Measurements from ENCODE around the gene VGLL4. TPM values are rescaled to one million over a fixed set of nuclear protein-coding genes. Genes with fewer than 3 reads are reported as not detected.

Gene VGLL4
- total RNA-seq, 1 experiment from 2014 or later: 46.1 TPM

GRCh38 chr3:11555211-11555782 is 88.4 kb downstream of the VGLL4 start:
- Mint-ChIP-seq H3K27ac (ENCODE audit: unreplicated experiment) (no peak overlapping the region), H3K36me3 (ENCODE audit: insufficient read depth, unreplicated experiment) (peaks cover 73% of the 10 kb centered on the region), H3K4me3 (ENCODE audit: unreplicated experiment) (no peak overlapping the region), H3K9me3 (ENCODE audit: unreplicated experiment) (no peaks in the 10 kb centered on the region), H3K27me3 (ENCODE audit: insufficient read depth, unreplicated experiment) (no peaks in the 10 kb centered on the region), H3K4me1 (ENCODE audit: low read depth, unreplicated experiment) (no peaks in the 10 kb centered on the region)
- Histone ChIP-seq H3K36me3 (ENCODE audit: control insufficient read depth, insufficient read depth, low read length) (peaks cover 1% of the 10 kb centered on the region; the same call in 1 of the 2 replicates), H3K4me3 (ENCODE audit: low read depth, low read length) (no peak overlapping the region), H3K27me3 (replicated peaks; ENCODE audit: control insufficient read depth, insufficient read depth, low read length) (no peaks in the 10 kb centered on the region), H3K9me3 (no peaks in the 10 kb centered on the region), H3K4me1 (no peaks in the 10 kb centered on the region)
- ChIA-PET POLR2A (no interaction called here), CTCF (no interaction called here)
- TF ChIP-seq CTCF (IDR thresholded peaks at IDR 0.05; ENCODE audit: insufficient read depth in 1 of 2, low read depth in 1 of 2, low read length in 1 of 2, severe bottlenecking in 1 of 2, unreplicated experiment in 1 of 2): no peak
- BruUV-seq (replicated peaks): no TSS peak
- intact Hi-C loops (cut with micrococcal nuclease; ENCODE audit: unreplicated experiment): no loop called here
- no peak for DNase-seq

GRCh38 chr3:11554666-11555065 is 89.0 kb downstream of the VGLL4 start:
- peaks cover 1% of the 10 kb centered on the region; the same call in 1 of the 2 replicates for H3K36me3 ChIP-seq (ENCODE audit: control insufficient read depth, insufficient read depth, low read length)
- no peak for DNase-seq
- Mint-ChIP-seq H3K9me3 (ENCODE audit: unreplicated experiment) (no peaks in the 10 kb centered on the region), H3K27ac (ENCODE audit: unreplicated experiment) (no peak overlapping the region), H3K4me1 (ENCODE audit: low read depth, unreplicated experiment) (no peaks in the 10 kb centered on the region), H3K27me3 (ENCODE audit: insufficient read depth, unreplicated experiment) (no peaks in the 10 kb centered on the region), H3K4me3 (ENCODE audit: unreplicated experiment) (no peak overlapping the region), H3K36me3 (ENCODE audit: insufficient read depth, unreplicated experiment) (peaks cover 71% of the 10 kb centered on the region)
- H3K4me1 ChIP-seq: no peaks in the 10 kb centered on the region
- H3K4me3 ChIP-seq (ENCODE audit: low read depth, low read length): no peak overlapping the region
- CTCF ChIA-PET: no interaction called here
- H3K9me3 ChIP-seq: no peaks in the 10 kb centered on the region
- H3K27me3 ChIP-seq (replicated peaks; ENCODE audit: control insufficient read depth, insufficient read depth, low read length): no peaks in the 10 kb centered on the region
- intact Hi-C loops (cut with micrococcal nuclease; ENCODE audit: unreplicated experiment): no loop called here
- no peak for TF ChIP-seq CTCF (IDR thresholded peaks at IDR 0.05; ENCODE audit: insufficient read depth in 1 of 2, low read depth in 1 of 2, low read length in 1 of 2, severe bottlenecking in 1 of 2, unreplicated experiment in 1 of 2)
- POLR2A ChIA-PET: no interaction called here
- no TSS peak for BruUV-seq (replicated peaks)

- Histone ChIP-seq H3K4me1 (no peaks in the 10 kb centered on the region), H3K9me3 (no peaks in the 10 kb centered on the region), H3K4me3 (ENCODE audit: low read depth, low read length) (no peak overlapping the region), H3K27me3 (replicated peaks; ENCODE audit: control insufficient read depth, insufficient read depth, low read length) (no peaks in the 10 kb centered on the region), H3K36me3 (ENCODE audit: control insufficient read depth, insufficient read depth, low read length) (peaks cover 1% of the 10 kb centered on the region; the same call in 1 of the 2 replicates)
- peaks cover 74% of the 10 kb centered on the region for H3K36me3 Mint-ChIP-seq (ENCODE audit: insufficient read depth, unreplicated experiment)
- no peak for TF ChIP-seq CTCF (IDR thresholded peaks at IDR 0.05; ENCODE audit: insufficient read depth in 1 of 2, low read depth in 1 of 2, low read length in 1 of 2, severe bottlenecking in 1 of 2, unreplicated experiment in 1 of 2)
- BruUV-seq (replicated peaks): no TSS peak
- H3K4me3 Mint-ChIP-seq (ENCODE audit: unreplicated experiment): no peak overlapping the region
- intact Hi-C loops (cut with micrococcal nuclease; ENCODE audit: unreplicated experiment): no loop called here
- H3K27me3 Mint-ChIP-seq (ENCODE audit: insufficient read depth, unreplicated experiment): no peaks in the 10 kb centered on the region
- no peaks in the 10 kb centered on the region for H3K4me1 Mint-ChIP-seq (ENCODE audit: low read depth, unreplicated experiment)
- POLR2A ChIA-PET: no interaction called here
- no peak for DNase-seq
- H3K27ac Mint-ChIP-seq (ENCODE audit: unreplicated experiment): no peak overlapping the region
- no peaks in the 10 kb centered on the region for H3K9me3 Mint-ChIP-seq (ENCODE audit: unreplicated experiment)
- CTCF ChIA-PET: no interaction called here
Observed at GRCh38 chr3:11554236-11554610, 89.5 kb downstream of the VGLL4 start.

All from Caco-2 (cell line).